Stimulated activated effector memory CD8-positive, alpha-beta T cell treated with anti-CD3 and anti-CD28 coated beads, Interleukin-12 subunit alpha, Interleukin-12 subunit beta, amount 100 ng/mL, for 72 hours (primary cell): ENCODE results near the gene FGF23.
A peak's percentile ranks its signal among the peaks of the same experiment; 100 is the strongest.
"Not testable (repeated sequence)": the region's sequence is repeated elsewhere in the genome, so short reads cannot be mapped to it uniquely, and the experiment has no call there.

Experiments used
- ATAC-seq: fragments of 150-1000 bp; cut with Tn5 transposase; 2 replicates; pipeline ENCODE4 v1.10.0; 2021
- DNase-seq, 2 donors: peaks; one replicate each; pipeline ENCODE4 v3.0.0; 2021 to 2022; ENCODE audit warnings: low spot score in 2 of 2
- H3K27ac Mint-ChIP-seq: one replicate; pipeline ENCODE4 v1.8.0; 2022; ENCODE audit warnings: mild to moderate bottlenecking, mixed read lengths
- H3K36me3 Mint-ChIP-seq: one replicate; pipeline ENCODE4 v1.8.0; 2022; ENCODE audit warnings: mild to moderate bottlenecking, mixed read lengths
- H3K4me1 Mint-ChIP-seq: one replicate; pipeline ENCODE4 v1.8.0; 2022; ENCODE audit warnings: mixed read lengths
- H3K4me3 Mint-ChIP-seq: one replicate; pipeline ENCODE4 v1.8.0; 2022; ENCODE audit warnings: mild to moderate bottlenecking, mixed read lengths
- H3K9me3 Mint-ChIP-seq: one replicate; pipeline ENCODE4 v1.8.0; 2022; ENCODE audit warnings: mixed read lengths

Gene FGF23

DNA sequence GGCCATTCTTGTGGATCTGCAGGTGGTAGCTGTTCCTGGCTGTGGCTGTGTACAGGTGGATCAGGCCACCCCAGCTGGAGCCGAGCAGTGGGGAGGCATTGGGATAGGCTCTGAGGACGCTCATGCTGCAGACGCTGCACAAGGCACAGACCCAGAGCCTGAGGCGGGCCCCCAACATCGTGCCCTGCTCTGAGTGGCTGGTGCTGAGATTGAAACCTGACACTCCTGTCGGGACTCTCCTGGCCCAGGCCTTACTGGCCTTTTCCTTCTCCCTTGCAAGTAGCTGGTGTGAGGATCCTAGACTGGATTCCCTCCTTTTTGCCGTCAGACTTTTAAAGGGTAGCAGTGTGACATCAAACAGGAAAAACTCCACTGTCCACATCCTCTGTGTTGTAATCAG is at the start of gene FGF23:
Gene FGF23, minus strand, starts transcription at position 308 of the 400 bp plus-strand sequence. Its CDS starts 130 bp downstream, at position 178.
- DNase-seq: no peak
- H3K9me3 Mint-ChIP-seq: no peaks in the 10 kb centered on the region
- no peaks in the 10 kb centered on the region for H3K36me3 Mint-ChIP-seq
- no peak within 1 kb of the TSS for H3K27ac Mint-ChIP-seq
- no peak within 1 kb of the TSS for H3K4me3 Mint-ChIP-seq
- peak; percentile 13 for ATAC-seq
- no peaks in the 10 kb centered on the region for H3K4me1 Mint-ChIP-seq

GRCh38 chr12:4424422-4424821 is 44.9 kb upstream of the FGF23 start:
- H3K9me3 Mint-ChIP-seq: no peaks in the 10 kb centered on the region
- H3K4me3 Mint-ChIP-seq: no peak overlapping the region
- ATAC-seq: no peak
- H3K4me1 Mint-ChIP-seq: no peaks in the 10 kb centered on the region
- DNase-seq: no peak
- no peaks in the 10 kb centered on the region for H3K36me3 Mint-ChIP-seq
- H3K27ac Mint-ChIP-seq: no peak overlapping the region

GRCh38 chr12:4423528-4424195 is 44.1 kb upstream of the FGF23 start:
- no peak for DNase-seq
- Mint-ChIP-seq H3K4me3 (no peak overlapping the region), H3K4me1 (no peaks in the 10 kb centered on the region), H3K9me3 (no peaks in the 10 kb centered on the region), H3K36me3 (no peaks in the 10 kb centered on the region), H3K27ac (no peak overlapping the region)
- no peak for ATAC-seq

GRCh38 chr12:4422985-4423384 is 43.5 kb upstream of the FGF23 start:
- Mint-ChIP-seq H3K4me3 (no peak overlapping the region), H3K36me3 (no peaks in the 10 kb centered on the region), H3K27ac (no peak overlapping the region), H3K9me3 (no peaks in the 10 kb centered on the region), H3K4me1 (no peaks in the 10 kb centered on the region)
- DNase-seq (no peak), ATAC-seq (peak; percentile 34)

- no peaks in the 10 kb centered on the region for H3K36me3 Mint-ChIP-seq
- DNase-seq: no peak
- H3K27ac Mint-ChIP-seq: no peak overlapping the region
- H3K4me3 Mint-ChIP-seq: no peak overlapping the region
- peak; percentile 48 for ATAC-seq
- H3K4me1 Mint-ChIP-seq: no peaks in the 10 kb centered on the region
- no peaks in the 10 kb centered on the region for H3K9me3 Mint-ChIP-seq
Observed at GRCh38 chr12:4421590-4422031, 42.1 kb upstream of the FGF23 start.

- peaks cover 7% of the 10 kb centered on the region for H3K4me1 Mint-ChIP-seq
Observed at GRCh38 chr12:4420138-4420670, 40.7 kb upstream of the FGF23 start.

GRCh38 chr12:4418913-4419312 is 39.4 kb upstream of the FGF23 start:
- no peak overlapping the region for H3K4me3 Mint-ChIP-seq
- no peak for DNase-seq
- no peak overlapping the region for H3K27ac Mint-ChIP-seq
- no peaks in the 10 kb centered on the region for H3K36me3 Mint-ChIP-seq
- peaks cover 7% of the 10 kb centered on the region for H3K4me1 Mint-ChIP-seq
- no peaks in the 10 kb centered on the region for H3K9me3 Mint-ChIP-seq
- no peak for ATAC-seq

More at GRCh38 chr12:4420138-4420670, 40.7 kb upstream of the FGF23 start:
- Mint-ChIP-seq H3K36me3 (no peaks in the 10 kb centered on the region), H3K27ac (no peak overlapping the region), H3K9me3 (no peaks in the 10 kb centered on the region), H3K4me3 (no peak overlapping the region)
- ATAC-seq: no peak
- no peak for DNase-seq

DNA sequence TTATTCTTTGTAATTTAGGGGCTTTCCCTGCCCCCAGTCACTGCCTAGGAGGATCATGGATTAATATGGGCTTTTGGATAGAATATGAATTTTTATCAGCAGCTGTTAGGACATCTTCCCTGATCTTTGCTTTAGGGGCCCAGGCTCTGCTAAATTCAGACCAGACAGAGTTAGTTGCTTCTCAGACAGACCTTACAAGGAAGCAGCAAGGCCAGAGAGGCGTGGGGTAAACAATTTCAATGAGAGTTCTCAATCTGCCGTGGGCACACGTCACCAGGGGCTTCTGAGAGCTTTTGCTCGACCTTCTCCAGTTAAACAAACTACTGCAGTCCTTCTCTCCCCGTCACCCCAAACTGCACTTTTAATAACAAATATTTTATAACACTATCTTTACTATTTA is 38.4 kb upstream of the FGF23 start:
- Mint-ChIP-seq H3K4me1 (peaks cover 7% of the 10 kb centered on the region), H3K4me3 (no peak overlapping the region), H3K36me3 (no peaks in the 10 kb centered on the region), H3K9me3 (no peaks in the 10 kb centered on the region), H3K27ac (no peak overlapping the region)
- DNase-seq (no peak), ATAC-seq (no peak)

GRCh38 chr12:4417455-4417854 is 37.9 kb upstream of the FGF23 start:
- no peak overlapping the region for H3K27ac Mint-ChIP-seq

DNA sequence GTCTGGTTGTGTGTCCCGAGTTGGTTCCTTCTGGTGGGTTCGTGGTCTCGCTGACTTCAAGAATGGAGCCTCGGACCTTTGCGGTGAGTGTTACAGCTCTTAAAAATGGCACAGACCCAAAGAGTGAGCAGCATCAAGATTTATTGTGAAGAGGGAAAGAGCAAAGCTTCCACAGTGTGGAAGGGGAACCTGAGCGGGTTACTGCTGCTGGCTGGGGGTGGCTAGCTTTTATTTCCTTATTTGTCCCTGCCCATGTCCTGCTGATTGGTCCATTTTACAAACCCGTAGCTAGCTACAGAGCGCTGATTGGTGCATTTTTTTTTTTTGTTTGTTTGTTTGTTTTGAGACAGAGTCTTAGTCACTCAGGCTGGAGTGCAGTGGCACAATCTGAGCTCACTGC is 36.8 kb upstream of the FGF23 start:
- peaks cover 7% of the 10 kb centered on the region for H3K4me1 Mint-ChIP-seq
- no peak for ATAC-seq
- H3K4me3 Mint-ChIP-seq: no peak overlapping the region
- H3K27ac Mint-ChIP-seq: no peak overlapping the region
- H3K9me3 Mint-ChIP-seq: no peaks in the 10 kb centered on the region
- H3K36me3 Mint-ChIP-seq: no peaks in the 10 kb centered on the region
- DNase-seq: no peak

More at GRCh38 chr12:4417455-4417854, 37.9 kb upstream of the FGF23 start:
- Mint-ChIP-seq H3K4me1 (peaks cover 7% of the 10 kb centered on the region), H3K36me3 (no peaks in the 10 kb centered on the region), H3K9me3 (no peaks in the 10 kb centered on the region), H3K4me3 (no peak overlapping the region)
- DNase-seq (no peak), ATAC-seq (no peak)

DNA sequence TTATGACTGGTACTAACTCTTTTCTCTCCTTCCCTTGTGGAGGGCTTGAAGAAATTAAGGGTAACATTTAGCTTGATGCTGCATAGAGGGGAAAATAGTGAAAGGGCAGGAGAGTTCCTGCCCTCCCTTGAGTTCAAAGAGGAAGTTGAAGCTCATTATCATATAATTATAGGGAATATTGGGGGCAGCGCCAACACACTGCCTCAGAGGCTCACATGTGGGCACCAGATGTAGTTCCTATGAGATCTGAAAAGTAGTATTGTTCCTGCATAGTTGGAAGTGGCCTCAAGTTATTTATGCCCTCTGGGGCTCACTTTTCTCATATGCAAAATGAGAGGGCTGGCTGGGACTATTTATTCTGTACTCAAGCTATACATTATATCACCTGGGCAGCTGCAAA is 33.0 kb upstream of the FGF23 start:
- Mint-ChIP-seq H3K27ac (no peak overlapping the region), H3K4me1 (peaks cover 7% of the 10 kb centered on the region), H3K36me3 (no peaks in the 10 kb centered on the region), H3K4me3 (no peak overlapping the region), H3K9me3 (no peaks in the 10 kb centered on the region)
- DNase-seq (no peak), ATAC-seq (no peak)

DNA sequence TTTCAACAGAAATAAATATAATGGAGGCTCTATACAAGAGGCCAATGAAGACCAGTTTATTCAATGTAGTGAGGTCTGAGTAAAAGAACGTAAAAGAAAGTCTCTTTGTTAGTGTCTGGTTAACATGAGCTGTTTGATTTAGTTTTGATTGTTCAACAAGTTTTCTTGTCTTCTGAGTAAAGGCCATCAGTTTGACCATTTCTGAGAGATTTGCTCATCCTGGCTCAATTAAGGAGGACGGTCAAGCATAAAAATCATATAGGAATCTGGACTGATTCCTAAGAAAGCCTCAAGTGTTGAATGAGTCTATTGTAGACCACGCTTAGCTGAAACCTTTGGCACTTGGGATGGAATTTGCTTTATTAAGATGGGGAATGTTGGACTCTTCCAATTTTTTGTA is 32.5 kb upstream of the FGF23 start:
- Mint-ChIP-seq H3K4me1 (peaks cover 7% of the 10 kb centered on the region), H3K4me3 (no peak overlapping the region), H3K36me3 (no peaks in the 10 kb centered on the region), H3K27ac (no peak overlapping the region), H3K9me3 (no peaks in the 10 kb centered on the region)
- DNase-seq: no peak
- no peak for ATAC-seq

DNA sequence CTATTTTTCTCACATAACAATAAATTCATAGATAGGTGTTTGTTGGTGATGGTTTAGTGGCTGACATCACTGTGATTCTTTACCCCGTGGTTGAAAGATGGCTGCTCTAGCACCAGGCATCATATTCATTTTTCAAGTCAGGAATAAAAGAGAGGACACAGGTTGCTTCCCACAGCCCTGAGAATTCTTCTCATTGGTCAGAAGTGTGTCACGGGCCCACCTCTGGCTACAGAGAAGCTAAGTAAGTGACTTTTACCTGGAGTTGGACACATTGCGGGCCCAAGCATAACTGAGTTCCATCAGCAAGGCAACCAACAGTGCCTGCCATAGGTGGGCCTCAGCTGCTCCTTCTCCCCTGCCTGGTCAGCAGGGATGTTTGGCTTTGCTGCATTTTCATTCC is 27.6 kb upstream of the FGF23 start:
- H3K4me1 Mint-ChIP-seq: no peaks in the 10 kb centered on the region
- ATAC-seq: no peak

GRCh38 chr12:4404877-4405637 is 25.5 kb upstream of the FGF23 start:
- not testable (repeated sequence) for H3K27ac Mint-ChIP-seq, DNase-seq, H3K36me3 Mint-ChIP-seq, H3K4me1 Mint-ChIP-seq, H3K4me3 Mint-ChIP-seq, H3K9me3 Mint-ChIP-seq, ATAC-seq

More for the DNA sequence above, 27.6 kb upstream of the FGF23 start:
- no peak overlapping the region for H3K27ac Mint-ChIP-seq
- DNase-seq: no peak
- H3K9me3 Mint-ChIP-seq: no peaks in the 10 kb centered on the region
- no peak overlapping the region for H3K4me3 Mint-ChIP-seq
- no peaks in the 10 kb centered on the region for H3K36me3 Mint-ChIP-seq

- no peaks in the 10 kb centered on the region for H3K9me3 Mint-ChIP-seq
- H3K4me3 Mint-ChIP-seq: no peak overlapping the region
- H3K4me1 Mint-ChIP-seq: no peaks in the 10 kb centered on the region
Observed at GRCh38 chr12:4402996-4403395, 23.5 kb upstream of the FGF23 start.

GRCh38 chr12:4401117-4401516 is 21.6 kb upstream of the FGF23 start:
- no peaks in the 10 kb centered on the region for H3K9me3 Mint-ChIP-seq
- H3K4me1 Mint-ChIP-seq: no peaks in the 10 kb centered on the region
- H3K27ac Mint-ChIP-seq: no peak overlapping the region
- DNase-seq: no peak
- no peak overlapping the region for H3K4me3 Mint-ChIP-seq
- no peaks in the 10 kb centered on the region for H3K36me3 Mint-ChIP-seq
- ATAC-seq: no peak

More at GRCh38 chr12:4402996-4403395, 23.5 kb upstream of the FGF23 start:
- H3K27ac Mint-ChIP-seq: no peak overlapping the region
- no peaks in the 10 kb centered on the region for H3K36me3 Mint-ChIP-seq
- ATAC-seq: no peak
- DNase-seq: no peak
